Activated effector memory CD4-positive, alpha-beta T cell treated with anti-CD3 and anti-CD28 coated beads, Interleukin-2, amount 50 U/mL, for 16 hours (primary cell): Measurements from ENCODE around the gene SLC29A1.
A peak's percentile ranks its signal among the peaks of the same experiment; 100 is the strongest.
"Not testable (repeated sequence)": the region's sequence is repeated elsewhere in the genome, so short reads cannot be mapped to it uniquely, and the experiment has no call there.

Source experiments
- DNase-seq: peaks from one replicate; pipeline ENCODE4 v3.0.0-alpha.2; 2020

Gene SLC29A1

GRCh38 chr6:44223319-44224028, at the start of gene SLC29A1:
TSS of gene SLC29A1 (plus strand) at chr6:44223595. CDS start at chr6:44227314, 3,719 bp downstream.
- peak; percentile 93 for DNase-seq

DNA sequence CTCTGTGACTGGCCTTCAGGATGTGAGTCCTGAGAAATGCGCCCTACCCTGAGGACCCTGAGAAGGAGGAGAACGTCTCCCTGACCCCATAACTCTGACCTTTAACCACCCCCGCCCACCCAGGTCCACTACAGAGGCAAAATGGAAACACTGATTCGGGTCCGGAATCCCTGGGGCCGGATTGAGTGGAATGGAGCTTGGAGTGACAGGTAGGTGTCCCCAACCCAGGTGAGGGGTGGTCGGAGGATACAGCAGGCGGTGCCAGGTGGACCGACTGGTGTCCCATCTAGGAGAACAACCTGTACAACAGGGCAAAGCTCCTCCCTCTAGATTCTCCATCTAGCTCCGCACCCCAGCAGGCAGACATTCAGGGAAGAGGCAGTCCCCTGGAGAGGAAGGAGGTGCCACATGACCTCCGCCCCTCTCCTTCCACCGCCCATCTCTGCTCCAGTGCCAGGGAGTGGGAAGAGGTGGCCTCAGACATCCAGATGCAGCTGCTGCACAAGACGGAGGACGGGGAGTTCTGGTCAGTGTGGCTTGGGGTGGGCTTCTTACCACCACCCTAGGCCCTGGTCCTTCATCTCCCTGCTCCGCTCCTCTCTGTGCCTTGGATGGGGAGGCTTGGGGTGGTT, 47.1 kb upstream of the SLC29A1 start:
- no peak for DNase-seq

DNA sequence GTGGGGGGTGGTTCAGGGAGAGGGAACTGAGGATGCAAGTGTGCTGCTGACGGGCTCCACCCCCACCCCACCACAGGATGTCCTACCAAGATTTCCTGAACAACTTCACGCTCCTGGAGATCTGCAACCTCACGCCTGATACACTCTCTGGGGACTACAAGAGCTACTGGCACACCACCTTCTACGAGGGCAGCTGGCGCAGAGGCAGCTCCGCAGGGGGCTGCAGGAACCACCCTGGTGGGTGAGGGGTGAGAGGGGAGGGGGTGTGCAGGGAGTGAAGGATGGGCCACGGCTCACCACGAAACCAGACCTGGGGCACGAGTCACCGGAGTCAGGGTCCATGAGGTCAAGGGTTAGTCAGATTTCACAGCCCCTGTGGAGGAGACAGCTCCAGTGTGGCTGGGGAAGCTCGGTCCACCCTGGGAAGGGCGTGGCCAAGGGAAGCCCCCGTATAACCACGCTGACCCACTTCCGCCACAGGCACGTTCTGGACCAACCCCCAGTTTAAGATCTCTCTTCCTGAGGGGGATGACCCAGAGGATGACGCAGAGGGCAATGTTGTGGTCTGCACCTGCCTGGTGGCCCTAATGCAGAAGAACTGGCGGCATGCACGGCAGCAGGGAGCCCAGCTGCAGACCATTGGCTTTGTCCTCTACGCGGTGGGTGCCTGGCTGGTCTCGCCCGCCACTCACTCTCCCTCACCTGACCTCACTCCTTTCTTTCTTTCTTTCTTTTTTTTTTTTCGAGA, 46.5 kb upstream of the SLC29A1 start:
- no peak for DNase-seq

DNA sequence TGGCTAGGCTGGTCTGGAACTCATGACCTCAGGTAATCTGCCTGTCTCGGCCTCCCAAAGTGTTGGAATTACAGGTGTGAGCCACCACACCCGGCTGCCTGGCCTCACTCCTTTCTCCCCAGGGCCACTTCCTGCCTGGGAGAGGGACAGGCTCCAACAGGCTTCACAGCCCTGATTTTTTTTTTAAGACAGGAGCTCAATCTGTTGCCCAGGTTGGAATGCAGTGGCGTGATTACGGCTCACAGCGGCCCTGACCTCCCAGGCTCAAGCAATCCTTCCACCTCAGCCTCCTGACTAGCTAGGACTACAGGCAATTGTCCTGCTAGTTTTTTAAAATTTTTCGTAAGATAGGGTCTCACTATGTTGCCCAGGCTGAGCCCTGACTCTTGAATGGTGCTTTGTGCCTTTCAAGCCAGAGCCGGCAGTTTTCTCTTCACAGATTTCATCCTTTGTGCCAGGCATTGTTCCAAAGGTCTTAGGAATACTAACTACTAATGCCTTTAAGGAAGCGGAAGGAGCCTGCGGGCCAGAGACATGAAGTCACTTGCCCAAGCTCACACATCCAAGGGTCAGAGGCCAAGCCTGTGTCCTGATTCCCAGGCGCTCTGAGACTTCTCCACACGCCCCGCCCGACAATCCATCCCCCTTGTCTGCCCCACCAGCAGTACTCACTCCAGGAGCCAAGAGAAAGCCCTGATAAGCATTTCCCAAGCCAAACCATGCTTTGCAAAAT, 45.5 kb upstream of the SLC29A1 start:
- no peak for DNase-seq

GRCh38 chr6:44178424-44179071, 44.8 kb upstream of the SLC29A1 start:
- DNase-seq = no peak

- no peak for DNase-seq
Observed at GRCh38 chr6:44179072-44179536, 44.3 kb upstream of the SLC29A1 start.

DNA sequence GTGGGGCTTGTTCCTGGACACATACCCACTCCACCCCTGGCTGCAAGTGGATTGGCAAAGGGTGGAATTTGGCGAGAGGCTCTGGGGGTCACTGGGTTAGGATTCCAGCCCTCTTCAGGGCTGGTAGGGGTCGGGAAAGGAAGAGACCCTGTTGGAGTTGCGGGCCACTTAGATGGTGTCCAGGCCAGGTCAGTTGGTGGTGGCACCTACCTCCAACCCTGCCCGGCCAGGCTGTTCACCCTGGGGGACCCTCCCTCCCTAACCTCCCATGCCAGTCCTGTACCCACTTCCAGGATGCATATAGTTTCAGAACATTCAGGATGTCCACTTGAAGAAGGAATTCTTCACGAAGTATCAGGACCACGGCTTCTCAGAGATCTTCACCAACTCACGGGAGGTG, 43.7 kb upstream of the SLC29A1 start:
- no peak for DNase-seq

GRCh38 chr6:44180406-44180805, 43.0 kb upstream of the SLC29A1 start:
- no peak for DNase-seq

DNA sequence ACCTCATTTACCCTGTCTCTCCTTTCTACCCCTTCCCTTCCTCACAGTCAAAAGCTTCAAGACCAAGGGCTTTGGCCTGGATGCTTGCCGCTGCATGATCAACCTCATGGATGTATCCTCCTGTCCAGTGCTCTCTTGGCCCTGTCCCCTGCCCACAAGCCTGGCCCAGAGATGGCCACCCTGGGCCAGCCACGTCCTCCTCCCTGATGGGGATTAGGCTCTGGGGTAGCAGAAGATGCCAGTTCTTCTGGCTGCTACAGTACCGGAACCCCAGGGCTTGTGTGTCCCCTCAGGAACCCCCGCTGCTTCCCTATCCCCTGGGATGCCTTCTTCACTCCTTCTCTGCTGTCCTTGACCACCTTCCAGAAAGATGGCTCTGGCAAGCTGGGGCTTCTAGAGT, 42.5 kb upstream of the SLC29A1 start:
- no peak for DNase-seq

GRCh38 chr6:44181784-44182183, 41.6 kb upstream of the SLC29A1 start:
- not testable (repeated sequence) for DNase-seq

- DNase-seq = no peak
Observed at GRCh38 chr6:44182911-44183390, 40.4 kb upstream of the SLC29A1 start.

DNA sequence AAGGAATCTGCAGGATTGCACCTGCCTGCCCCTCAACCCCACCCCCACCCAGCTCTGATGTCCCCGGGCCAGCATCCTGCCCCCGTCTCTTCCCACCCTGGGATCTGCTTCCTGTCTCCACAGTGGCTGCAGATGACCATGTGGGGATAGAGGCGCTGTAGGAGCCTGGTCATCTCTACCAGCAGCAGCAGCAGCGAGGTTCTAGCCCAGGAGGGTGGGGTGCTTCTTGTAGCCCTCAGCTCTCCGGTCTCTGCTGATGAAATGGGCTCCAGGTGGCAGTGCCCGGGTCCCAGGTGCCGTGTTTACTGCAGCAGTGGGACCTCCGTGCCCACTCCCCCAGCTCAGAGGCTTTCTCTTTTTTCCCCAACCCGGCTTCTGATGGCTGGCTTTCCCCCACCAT, 39.6 kb upstream of the SLC29A1 start:
- no peak for DNase-seq

- DNase-seq = not testable (repeated sequence)
Observed at GRCh38 chr6:44185356-44185755, 38.0 kb upstream of the SLC29A1 start.

DNA sequence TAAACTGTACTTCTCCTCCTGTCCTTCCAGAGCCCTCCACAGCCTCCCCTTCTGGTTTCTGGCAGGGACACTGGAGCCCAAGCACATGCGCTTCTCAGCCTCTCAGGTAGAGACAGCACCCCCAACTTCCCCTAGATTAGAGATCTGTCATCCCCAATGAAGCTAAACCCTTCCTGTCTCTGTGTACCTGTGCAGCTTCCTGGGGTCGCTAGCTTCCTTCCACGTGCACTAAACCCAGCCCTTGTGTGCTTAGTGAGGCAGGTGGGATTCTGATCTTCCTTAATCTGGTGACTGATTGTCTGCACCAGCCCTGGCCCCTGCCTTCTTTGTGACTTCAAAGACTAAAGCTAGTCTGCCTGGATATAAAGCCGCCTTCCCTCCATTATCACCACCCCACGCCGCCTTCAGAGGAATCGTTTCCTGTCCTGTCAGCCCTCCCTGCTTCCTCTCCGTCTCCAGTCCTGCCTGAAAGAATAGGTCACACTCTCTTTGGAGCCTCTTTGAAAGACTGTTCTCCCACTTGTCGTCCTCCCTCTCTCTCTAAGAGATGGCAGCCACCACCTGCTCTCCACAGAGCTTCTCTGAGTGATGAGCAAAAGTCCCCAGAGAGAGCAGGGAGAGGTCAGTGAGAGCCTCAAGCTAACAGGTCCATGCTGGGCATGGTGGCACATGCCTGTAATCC, 37.3 kb upstream of the SLC29A1 start:
- DNase-seq = no peak

GRCh38 chr6:44186635-44187025, 36.8 kb upstream of the SLC29A1 start:
- DNase-seq = no peak

DNA sequence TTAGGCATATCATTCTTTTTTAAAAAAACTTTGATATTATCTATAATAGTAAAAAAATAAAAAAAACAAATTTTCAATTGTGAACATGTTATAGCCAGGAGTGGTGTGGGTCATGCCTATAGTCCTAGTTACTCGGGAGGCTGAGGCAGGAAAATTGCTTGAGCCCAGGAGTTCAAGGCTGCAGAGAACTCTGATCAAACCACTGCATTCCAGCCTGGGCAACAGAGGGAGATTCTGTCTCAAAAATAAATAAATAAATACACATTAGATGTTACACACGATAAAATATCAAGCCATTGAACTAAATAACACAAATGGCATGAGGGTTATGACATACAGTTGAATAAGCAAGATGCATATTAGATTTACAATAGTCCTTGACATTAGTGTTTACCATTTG, 34.6 kb upstream of the SLC29A1 start:
- no peak for DNase-seq

DNA sequence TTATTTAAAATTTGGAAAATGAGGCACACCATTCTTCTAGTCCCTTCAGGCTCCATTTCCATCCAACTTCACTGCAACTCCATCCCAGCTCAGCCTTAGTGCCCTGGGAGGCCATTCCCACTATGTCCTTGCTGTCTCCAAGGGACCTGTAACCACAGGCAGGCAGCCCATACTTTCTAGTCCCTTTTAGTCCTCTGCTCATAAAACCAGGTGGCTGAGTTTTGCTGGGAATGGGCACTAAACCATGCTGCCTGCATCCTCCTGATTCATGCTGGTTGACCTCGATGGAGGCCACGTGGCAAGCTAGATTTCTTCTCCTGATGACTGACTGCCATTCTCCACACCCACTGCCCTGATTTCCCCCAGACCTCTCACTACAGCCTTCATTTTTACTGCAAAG, 34.1 kb upstream of the SLC29A1 start:
- DNase-seq = no peak

GRCh38 chr6:44190715-44191114, 32.7 kb upstream of the SLC29A1 start:
- no peak for DNase-seq

GRCh38 chr6:44192428-44193041, 30.9 kb upstream of the SLC29A1 start:
- DNase-seq = no peak

DNA sequence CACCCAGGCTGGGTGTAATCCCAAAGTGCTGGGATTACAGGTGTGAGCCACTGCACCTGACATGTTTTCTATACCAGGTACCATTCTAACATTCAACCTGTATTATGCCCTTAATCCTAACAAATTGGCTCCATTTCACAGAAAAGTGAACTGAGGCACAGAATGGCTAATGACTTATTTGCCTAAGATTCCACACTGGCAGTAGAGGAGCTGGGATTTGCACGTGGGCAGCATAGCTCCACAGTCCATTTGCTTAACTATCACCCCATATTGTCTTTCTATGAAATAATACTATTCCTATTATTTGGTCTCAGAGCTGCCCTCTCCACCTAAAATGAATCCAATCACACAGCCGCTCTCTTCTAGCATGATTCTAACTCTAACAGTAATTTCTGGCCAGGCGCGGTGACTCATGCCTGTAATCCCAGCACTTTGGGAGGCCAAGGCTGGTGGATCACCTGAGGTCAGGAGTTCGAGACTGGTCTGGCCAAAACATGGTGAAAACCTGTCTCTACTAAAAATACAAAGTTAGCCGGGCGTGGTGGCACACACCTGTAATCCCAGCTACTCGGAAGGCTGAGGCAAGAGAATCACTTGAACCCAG, 30.0 kb upstream of the SLC29A1 start:
- no peak for DNase-seq

- no peak for DNase-seq
Observed at GRCh38 chr6:44194326-44194725, 29.1 kb upstream of the SLC29A1 start.
